HG02884 (cell line): Measurements from ENCODE around the gene TMPRSS7.

Source experiments
- ATAC-seq: cut with Tn5 transposase; IDR thresholded peaks from one replicate; pipeline ENCODE4 v1.9.1; 2021; ENCODE audit warnings: mild to moderate bottlenecking, moderate library complexity; ENCODE audit not compliant: unreplicated experiment

Gene TMPRSS7

DNA sequence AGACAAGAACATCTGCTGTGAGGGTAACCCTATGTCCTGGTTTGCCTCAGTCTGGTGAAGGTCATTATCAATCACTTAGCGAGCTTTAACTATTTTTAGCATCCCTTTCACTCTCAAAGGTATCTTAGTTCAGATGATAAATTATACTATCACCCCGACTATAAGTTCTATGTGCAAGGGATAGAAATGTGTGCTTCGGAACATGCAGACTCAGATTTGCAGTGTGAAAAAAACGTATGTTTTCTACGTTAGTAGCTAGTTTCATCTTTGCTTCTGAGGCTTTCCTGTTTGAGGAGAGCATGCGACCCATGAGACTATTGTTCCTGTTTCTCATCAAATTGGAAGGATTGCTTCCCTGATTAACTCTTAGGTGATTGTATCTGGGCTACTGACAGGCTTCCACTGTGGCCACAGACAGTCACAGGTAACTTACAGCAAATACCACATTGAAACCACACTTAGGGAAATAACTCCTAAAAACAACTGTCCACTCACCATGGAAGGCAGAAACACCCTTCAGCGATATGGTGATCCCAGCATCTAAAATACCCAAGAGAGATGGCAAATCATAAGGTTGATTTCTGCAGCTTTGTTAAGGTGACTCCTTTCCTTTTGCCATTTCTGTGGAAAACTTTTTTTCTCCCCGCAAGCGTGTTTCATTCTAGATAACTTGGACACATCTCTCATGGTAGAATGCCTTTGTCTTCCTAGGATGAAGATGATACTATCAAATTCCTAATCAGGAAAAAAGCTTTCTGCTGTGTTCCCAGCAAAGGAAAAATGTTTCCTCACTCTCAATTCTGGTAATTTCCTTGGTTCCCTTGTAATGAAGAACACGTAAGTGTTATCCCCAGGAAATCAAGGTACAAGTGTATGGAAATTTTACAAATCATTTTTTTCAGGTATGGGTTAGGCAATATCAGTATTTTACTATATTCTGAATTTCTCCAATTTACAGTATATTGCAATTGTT, 93.3 kb downstream of the TMPRSS7 start:
- no peak for ATAC-seq

DNA sequence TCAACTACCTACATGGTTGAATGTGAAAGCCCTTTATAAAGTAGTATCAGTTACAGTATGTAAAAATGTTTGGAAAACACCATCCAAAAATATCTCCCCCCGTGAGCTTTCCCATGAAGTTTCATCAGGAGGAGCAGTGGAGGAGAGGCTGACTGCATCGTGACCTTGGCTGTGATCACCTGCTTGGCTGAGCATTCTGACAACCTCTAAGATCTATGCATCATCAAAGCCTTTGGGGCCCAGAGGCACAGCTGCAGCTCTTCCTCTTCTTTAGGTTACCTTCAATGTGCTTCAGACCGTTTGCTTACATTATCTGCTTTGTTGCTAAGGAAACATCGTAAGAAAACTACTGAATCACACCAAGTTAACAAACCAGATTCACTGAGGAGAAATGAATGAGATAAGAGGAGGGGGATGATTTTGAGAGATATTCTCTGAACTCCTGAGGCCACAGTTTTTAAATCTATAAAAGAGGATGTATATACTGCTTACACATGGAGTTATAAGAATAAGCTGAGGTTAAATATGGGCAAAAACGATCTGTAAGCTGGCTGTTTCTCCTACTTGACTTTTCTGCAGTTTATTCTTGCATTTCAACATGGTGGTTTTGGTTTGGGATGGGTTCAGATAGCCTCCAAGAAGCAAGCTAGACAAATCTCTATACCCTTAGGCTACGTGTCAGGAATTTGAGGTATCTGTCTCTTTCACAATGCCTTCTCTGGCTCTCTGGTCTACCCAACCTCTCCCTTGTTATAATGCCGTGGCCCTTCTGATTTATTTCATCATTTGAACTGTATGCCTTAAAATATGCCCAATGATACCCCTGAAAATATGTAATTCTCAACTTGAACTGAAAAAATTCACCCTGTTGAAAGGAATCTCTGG, 94.5 kb downstream of the TMPRSS7 start:
- peak; percentile 42 for ATAC-seq

DNA sequence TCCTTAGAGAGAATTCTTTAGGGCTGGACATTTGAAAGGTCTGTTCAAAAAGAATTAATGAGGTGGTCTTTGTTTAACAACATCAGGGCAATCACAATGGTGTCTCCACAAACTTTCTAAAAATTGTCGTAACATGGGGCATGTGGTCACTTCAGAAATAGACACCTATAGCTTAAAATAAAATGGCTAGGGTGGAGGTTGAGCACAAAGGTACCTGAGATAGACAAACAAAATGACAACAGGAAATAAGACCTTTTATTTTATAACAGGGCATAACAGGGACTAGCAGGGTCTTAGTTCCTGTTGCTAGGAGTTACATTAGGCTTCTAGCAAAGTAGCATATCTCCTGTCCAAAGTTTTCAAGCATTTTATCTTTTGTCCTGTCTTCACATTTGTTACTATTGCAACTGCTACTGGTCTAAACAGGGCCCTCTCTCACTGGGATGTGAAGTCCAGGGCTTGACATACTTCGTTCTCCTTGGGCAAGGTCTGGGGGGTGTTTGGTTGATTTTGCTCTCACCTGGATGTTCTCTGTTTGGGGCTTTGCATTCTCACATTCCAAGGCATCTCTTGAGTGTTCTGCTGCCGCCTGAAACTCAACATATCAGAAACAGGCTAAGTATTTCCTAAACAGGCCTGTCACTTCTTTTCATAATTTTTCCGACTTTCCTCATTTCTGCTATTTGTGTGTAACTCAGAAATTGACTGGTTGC, 95.5 kb downstream of the TMPRSS7 start:
- ATAC-seq, result no peak

DNA sequence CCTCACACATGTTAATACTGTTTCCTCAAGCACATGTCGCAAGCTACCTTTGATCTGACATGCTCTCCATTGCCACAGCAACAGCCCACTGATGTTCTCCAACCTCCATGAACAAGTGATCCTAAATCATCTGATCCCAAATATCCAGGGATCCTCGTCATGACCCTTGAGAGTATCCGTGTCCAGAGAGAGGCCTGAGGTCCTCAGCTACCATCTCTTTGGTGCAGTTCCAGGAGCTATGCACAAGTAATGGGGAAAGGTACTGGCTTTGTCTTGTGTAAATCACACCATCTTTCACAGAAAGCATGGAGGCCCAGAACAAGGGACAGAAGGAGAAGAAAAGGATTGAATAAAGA, 96.1 kb downstream of the TMPRSS7 start:
- ATAC-seq, result no peak
